ENCODE data around the gene FAM177B.

DNA sequence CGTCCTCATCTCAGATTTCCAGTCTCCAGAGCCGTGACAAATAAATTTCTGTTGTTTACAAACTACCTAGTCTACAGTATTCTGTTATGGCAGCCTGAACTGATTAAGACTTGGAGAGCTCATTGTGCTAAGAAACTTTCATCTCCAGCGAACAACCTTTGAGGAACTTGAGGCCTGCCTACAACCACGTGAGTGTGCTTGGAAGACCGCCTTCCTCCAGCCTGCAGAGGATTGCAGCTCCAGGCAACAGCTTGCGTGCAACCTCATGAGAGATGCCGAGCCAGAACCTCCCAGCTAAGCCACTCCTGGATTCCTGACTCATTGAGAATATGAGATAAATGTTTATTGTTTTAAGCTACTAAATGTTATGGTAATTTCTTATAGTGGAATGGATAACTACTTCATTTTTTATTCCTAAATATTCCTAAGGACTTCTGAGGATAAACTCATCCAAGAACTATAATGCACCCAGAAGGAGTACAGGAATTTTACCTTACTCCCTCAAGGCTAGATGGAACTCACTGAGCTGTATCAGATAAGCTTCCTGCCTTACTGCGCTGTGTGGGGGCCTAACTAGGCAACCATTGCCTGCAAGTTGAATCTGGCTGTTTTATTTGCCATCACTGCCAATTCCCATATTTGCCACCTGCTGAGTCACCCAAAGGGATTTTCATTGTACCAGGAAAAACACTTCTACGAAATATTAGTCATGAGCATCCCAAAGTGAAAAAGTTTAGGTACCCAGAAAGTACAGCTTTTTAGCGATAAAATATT, 17.6 kb downstream of the FAM177B start:
- TF ChIP-seq, protein P1, sequence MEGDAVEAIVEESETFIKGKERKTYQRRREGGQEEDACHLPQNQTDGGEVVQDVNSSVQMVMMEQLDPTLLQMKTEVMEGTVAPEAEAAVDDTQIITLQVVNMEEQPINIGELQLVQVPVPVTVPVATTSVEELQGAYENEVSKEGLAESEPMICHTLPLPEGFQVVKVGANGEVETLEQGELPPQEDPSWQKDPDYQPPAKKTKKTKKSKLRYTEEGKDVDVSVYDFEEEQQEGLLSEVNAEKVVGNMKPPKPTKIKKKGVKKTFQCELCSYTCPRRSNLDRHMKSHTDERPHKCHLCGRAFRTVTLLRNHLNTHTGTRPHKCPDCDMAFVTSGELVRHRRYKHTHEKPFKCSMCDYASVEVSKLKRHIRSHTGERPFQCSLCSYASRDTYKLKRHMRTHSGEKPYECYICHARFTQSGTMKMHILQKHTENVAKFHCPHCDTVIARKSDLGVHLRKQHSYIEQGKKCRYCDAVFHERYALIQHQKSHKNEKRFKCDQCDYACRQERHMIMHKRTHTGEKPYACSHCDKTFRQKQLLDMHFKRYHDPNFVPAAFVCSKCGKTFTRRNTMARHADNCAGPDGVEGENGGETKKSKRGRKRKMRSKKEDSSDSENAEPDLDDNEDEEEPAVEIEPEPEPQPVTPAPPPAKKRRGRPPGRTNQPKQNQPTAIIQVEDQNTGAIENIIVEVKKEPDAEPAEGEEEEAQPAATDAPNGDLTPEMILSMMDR (IDR thresholded peaks at IDR 0.05): no peak
- no peak for TF ChIP-seq POLR2A (IDR thresholded peaks at IDR 0.05)
